IPS-20b (cell line): ENCODE measurements around the gene PLCD3.

Source experiments
- H3K27ac ChIP-seq: one replicate; pipeline ENCODE4 v1.5.1; 2013; ENCODE audit warnings: low read length
- H3K27me3 ChIP-seq: 2 replicates; pipeline ENCODE4 v1.6.1; 2013; ENCODE audit warnings: mild to moderate bottlenecking, low read length, inconsistent platforms; ENCODE audit not compliant: insufficient read depth
- H3K36me3 ChIP-seq: 2 replicates; pipeline ENCODE4 v1.6.1; 2013; ENCODE audit warnings: low read depth, mild to moderate bottlenecking, inconsistent platforms, low read length, moderate library complexity; ENCODE audit not compliant: insufficient read depth
- H3K4me1 ChIP-seq: 2 replicates; pipeline ENCODE4 v1.6.1; 2013; ENCODE audit warnings: mild to moderate bottlenecking, control low read depth, inconsistent platforms, low read length, moderate library complexity; ENCODE audit not compliant: insufficient read depth
- H3K4me3 ChIP-seq: 2 replicates; pipeline ENCODE4 v1.5.1; 2013; ENCODE audit warnings: mild to moderate bottlenecking, low read length, inconsistent platforms
- H3K9ac ChIP-seq: 2 replicates; pipeline ENCODE4 v1.6.1; 2013; ENCODE audit warnings: low read depth, mild to moderate bottlenecking, inconsistent platforms, low read length, moderate library complexity
- H3K9me3 ChIP-seq: 2 replicates; pipeline ENCODE4 v1.6.1; 2013; ENCODE audit warnings: mild to moderate bottlenecking, low read depth, low read length, inconsistent platforms; ENCODE audit not compliant: insufficient read depth

Gene PLCD3

GRCh38 chr17:45162025-45162687, 29.8 kb upstream of the PLCD3 start:
- H3K9me3 ChIP-seq = no peaks in the 10 kb centered on the region
- H3K4me3 ChIP-seq = peak overlapping the region; percentile 67
- H3K36me3 ChIP-seq = 0 out of 2 replicates have a peak, but pooled peaks cover 8% of the 10 kb centered on the region
- H3K27me3 ChIP-seq = no peaks in the 10 kb centered on the region
- peak overlapping the region; percentile 60 for H3K27ac ChIP-seq
- peak overlapping the region; percentile 75; the same call in 1 of the 2 replicates for H3K9ac ChIP-seq
- peaks cover 14% of the 10 kb centered on the region; the same call in 1 of the 2 replicates for H3K4me1 ChIP-seq

- Histone ChIP-seq H3K27me3 (no peaks in the 10 kb centered on the region), H3K27ac (peak within 1 kb of the TSS; percentile 93), H3K36me3 (0 out of 2 replicates have a peak, but pooled peaks cover 8% of the 10 kb centered on the region), H3K4me1 (peaks cover 14% of the 10 kb centered on the region; the same call in 1 of the 2 replicates), H3K9me3 (no peaks in the 10 kb centered on the region), H3K9ac (peak within 1 kb of the TSS; percentile 97), H3K4me3 (peak within 1 kb of the TSS; percentile 92)
Observed at GRCh38 chr17:45161288-45162024, 29.1 kb upstream of the PLCD3 start, which contains the start of gene HEXIM2. HEXIM2 (plus strand) TSS chr17:45161875; CDS start chr17:45162794, 919 bp downstream.

DNA sequence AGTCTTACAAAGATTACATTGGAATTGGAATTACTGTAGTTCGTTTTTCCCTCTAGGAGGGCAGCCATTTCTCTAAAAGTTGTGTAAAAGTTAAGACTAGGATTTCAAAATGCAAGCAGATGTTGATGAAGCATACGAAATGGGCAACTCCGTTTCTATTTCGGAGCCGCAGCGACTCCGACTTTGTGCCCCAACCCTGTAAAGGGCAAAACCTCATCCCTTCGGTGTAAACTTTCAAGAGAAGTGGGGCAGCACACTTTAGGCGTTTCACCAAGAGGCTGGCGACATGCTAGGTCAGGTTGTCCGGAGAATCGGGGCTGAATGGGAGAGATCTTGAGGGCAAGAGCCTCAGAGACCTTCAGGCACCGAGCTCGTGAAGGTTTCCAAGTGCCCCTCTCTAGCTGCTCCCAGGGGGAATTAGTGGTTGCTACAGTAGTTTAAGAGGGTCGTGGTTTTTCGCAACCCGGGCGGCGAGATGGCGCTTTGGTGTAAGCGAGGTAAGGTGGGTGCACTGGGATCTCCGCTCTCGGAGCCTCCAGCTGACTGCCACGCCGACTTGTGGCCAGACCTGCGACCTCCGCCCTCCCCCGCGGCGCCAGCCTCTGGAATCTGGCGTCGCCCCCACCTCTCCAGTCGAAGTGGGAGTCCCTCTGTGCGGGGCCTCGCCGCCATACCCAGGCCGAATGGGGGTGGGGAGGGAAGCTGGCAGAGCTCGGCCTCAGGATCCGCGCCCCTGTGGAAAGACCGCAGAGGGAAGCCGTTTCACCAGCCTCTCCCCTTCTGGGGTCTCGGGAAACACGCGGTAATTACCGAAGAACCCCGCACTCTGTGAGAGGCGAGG, 28.4 kb upstream of the PLCD3 start:
- Histone ChIP-seq H3K9me3 (no peaks in the 10 kb centered on the region), H3K4me1 (peaks cover 14% of the 10 kb centered on the region; the same call in 1 of the 2 replicates), H3K36me3 (0 out of 2 replicates have a peak, but pooled peaks cover 8% of the 10 kb centered on the region), H3K9ac (peak overlapping the region; percentile 97), H3K27me3 (no peaks in the 10 kb centered on the region), H3K27ac (peak overlapping the region; percentile 93), H3K4me3 (peak overlapping the region; percentile 92)

DNA sequence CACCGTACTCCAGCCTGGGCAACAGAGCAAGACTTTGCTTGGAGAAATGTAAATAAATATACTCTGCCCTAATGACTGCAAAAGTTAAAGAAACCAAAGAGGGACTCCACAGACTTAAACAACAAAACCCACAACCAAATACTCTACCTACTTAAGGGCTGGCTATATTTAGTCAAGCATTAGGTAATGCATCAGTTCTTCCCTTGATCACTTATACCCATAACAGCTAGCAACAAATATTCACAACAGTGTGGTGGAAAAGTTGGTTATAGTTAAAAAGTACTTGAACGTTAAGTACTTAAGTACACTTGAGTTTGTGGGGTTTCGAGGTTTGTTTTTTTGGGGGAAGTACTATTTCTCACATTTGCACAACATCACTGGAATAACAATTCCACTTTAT, 23.9 kb upstream of the PLCD3 start:
- no peak overlapping the region for H3K4me3 ChIP-seq
- no peaks in the 10 kb centered on the region for H3K27me3 ChIP-seq
- H3K4me1 ChIP-seq = peaks cover 10% of the 10 kb centered on the region; the same call in 1 of the 2 replicates
- H3K9me3 ChIP-seq = no peaks in the 10 kb centered on the region
- H3K9ac ChIP-seq = no peak overlapping the region
- H3K27ac ChIP-seq = no peak overlapping the region
- no peaks in the 10 kb centered on the region for H3K36me3 ChIP-seq

GRCh38 chr17:45155483-45155882, 23.2 kb upstream of the PLCD3 start:
- Histone ChIP-seq H3K4me3 (no peak overlapping the region), H3K27me3 (no peaks in the 10 kb centered on the region), H3K4me1 (peaks cover 13% of the 10 kb centered on the region; the same call in 1 of the 2 replicates), H3K9ac (no peak overlapping the region), H3K9me3 (no peaks in the 10 kb centered on the region), H3K36me3 (no peaks in the 10 kb centered on the region), H3K27ac (no peak overlapping the region)

GRCh38 chr17:45155029-45155428, 22.7 kb upstream of the PLCD3 start:
- Histone ChIP-seq H3K27ac (no peak overlapping the region), H3K4me1 (peaks cover 12% of the 10 kb centered on the region; the same call in 1 of the 2 replicates), H3K9me3 (no peaks in the 10 kb centered on the region), H3K36me3 (no peaks in the 10 kb centered on the region), H3K27me3 (no peaks in the 10 kb centered on the region), H3K9ac (no peak overlapping the region), H3K4me3 (no peak overlapping the region)

- Histone ChIP-seq H3K4me1 (peaks cover 11% of the 10 kb centered on the region; the same call in 1 of the 2 replicates), H3K36me3 (no peaks in the 10 kb centered on the region), H3K9me3 (no peaks in the 10 kb centered on the region), H3K9ac (no peak overlapping the region; the same call in 1 of the 2 replicates), H3K4me3 (peak overlapping the region; percentile 95), H3K27me3 (no peaks in the 10 kb centered on the region), H3K27ac (no peak overlapping the region)
Observed at GRCh38 chr17:45150911-45151809, 18.8 kb upstream of the PLCD3 start.

GRCh38 chr17:45149669-45150664, 17.7 kb upstream of the PLCD3 start:
- H3K9ac ChIP-seq = peak overlapping the region; percentile 63; the same call in 1 of the 2 replicates
- H3K36me3 ChIP-seq = no peaks in the 10 kb centered on the region
- no peaks in the 10 kb centered on the region for H3K9me3 ChIP-seq
- peaks cover 11% of the 10 kb centered on the region; the same call in 1 of the 2 replicates for H3K4me1 ChIP-seq
- H3K4me3 ChIP-seq = peak overlapping the region; percentile 95
- H3K27me3 ChIP-seq = no peaks in the 10 kb centered on the region
- H3K27ac ChIP-seq = no peak overlapping the region

DNA sequence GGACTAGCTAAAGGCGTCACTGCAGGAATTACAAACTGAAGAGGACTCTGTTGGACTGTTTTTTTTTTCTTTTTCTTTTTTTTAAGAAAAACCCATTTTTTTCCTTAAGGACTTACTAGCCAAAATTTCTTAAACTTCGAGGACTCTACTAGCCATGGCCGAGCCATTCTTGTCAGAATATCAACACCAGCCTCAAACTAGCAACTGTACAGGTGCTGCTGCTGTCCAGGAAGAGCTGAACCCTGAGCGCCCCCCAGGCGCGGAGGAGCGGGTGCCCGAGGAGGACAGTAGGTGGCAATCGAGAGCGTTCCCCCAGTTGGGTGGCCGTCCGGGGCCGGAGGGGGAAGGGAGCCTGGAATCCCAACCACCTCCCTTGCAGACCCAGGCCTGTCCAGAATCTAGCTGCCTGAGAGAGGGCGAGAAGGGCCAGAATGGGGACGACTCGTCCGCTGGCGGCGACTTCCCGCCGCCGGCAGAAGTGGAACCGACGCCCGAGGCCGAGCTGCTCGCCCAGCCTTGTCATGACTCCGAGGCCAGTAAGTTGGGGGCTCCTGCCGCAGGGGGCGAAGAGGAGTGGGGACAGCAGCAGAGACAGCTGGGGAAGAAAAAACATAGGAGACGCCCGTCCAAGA, 16.8 kb upstream of the PLCD3 start:
- Histone ChIP-seq H3K36me3 (no peaks in the 10 kb centered on the region), H3K27me3 (no peaks in the 10 kb centered on the region), H3K4me3 (peak overlapping the region; percentile 95), H3K9me3 (no peaks in the 10 kb centered on the region), H3K9ac (peak overlapping the region; percentile 63; the same call in 1 of the 2 replicates), H3K4me1 (peaks cover 11% of the 10 kb centered on the region; the same call in 1 of the 2 replicates), H3K27ac (no peak overlapping the region)
